HG03045 (cell line): ENCODE data around the gene CDHR3.
A peak's percentile ranks its signal among the peaks of the same experiment; 100 is the strongest.

ENCODE experiments used
- ATAC-seq: cut with Tn5 transposase; IDR thresholded peaks from one replicate; pipeline ENCODE4 v1.9.1; 2021; ENCODE audit warnings: mild to moderate bottlenecking, moderate library complexity; ENCODE audit not compliant: unreplicated experiment

Gene CDHR3

GRCh38 chr7:106047818-106048705, 85.0 kb downstream of the CDHR3 start:
- no peak for ATAC-seq

GRCh38 chr7:106048706-106049020, 85.6 kb downstream of the CDHR3 start:
- ATAC-seq = no peak

- ATAC-seq = no peak
Measured at GRCh38 chr7:106049139-106049752, 86.2 kb downstream of the CDHR3 start.

GRCh38 chr7:106050002-106050745, 87.1 kb downstream of the CDHR3 start:
- no peak for ATAC-seq

DNA sequence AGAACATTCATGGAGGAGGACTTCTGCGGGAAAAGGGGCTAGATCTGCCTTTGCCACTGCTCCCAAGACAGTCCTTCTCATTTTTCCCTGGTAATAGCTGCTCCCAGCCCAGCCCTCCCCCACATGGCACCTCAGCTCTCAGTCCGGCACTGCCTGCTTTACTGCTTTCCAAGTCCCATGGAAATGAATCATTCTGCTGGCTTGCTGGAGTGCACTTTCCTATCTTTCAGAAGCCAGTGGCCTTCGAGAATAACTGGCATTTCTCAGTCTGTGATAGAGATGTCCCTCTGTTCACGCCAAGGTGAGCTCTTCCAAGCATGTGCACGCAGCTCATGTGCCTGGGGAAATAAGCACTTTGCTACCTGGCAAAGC, 87.7 kb downstream of the CDHR3 start:
- no peak for ATAC-seq

- ATAC-seq = no peak
Measured at GRCh38 chr7:106052681-106053080, 89.6 kb downstream of the CDHR3 start.

DNA sequence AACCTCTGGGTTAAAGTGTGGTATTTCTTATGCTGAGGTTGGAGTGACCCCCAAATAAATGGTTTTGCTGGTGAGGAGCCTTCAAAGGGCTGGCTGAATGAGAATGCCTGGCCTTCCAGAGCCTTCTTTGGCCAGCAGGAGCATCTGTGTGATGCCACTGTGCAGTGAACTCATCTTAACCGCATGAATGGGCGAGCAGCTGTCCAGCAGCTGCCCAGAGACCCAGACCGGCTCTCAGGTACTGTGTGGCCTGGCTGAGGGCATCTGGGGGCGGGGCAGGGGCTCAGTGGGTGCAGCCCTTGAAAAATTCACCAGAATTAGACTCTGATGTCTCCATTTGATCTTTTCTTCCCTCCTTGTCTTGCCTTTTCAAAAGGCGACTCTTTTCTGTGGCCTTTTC, 90.0 kb downstream of the CDHR3 start:
- ATAC-seq = no peak

GRCh38 chr7:106054156-106054910, 91.3 kb downstream of the CDHR3 start:
- ATAC-seq = no peak

- ATAC-seq = no peak
Measured at GRCh38 chr7:106054971-106055532, 92.0 kb downstream of the CDHR3 start.

- peak; percentile 52 for ATAC-seq
Measured at GRCh38 chr7:106056513-106057203, 93.6 kb downstream of the CDHR3 start.

- no peak for ATAC-seq
Measured at GRCh38 chr7:106057204-106057961, 94.3 kb downstream of the CDHR3 start.

DNA sequence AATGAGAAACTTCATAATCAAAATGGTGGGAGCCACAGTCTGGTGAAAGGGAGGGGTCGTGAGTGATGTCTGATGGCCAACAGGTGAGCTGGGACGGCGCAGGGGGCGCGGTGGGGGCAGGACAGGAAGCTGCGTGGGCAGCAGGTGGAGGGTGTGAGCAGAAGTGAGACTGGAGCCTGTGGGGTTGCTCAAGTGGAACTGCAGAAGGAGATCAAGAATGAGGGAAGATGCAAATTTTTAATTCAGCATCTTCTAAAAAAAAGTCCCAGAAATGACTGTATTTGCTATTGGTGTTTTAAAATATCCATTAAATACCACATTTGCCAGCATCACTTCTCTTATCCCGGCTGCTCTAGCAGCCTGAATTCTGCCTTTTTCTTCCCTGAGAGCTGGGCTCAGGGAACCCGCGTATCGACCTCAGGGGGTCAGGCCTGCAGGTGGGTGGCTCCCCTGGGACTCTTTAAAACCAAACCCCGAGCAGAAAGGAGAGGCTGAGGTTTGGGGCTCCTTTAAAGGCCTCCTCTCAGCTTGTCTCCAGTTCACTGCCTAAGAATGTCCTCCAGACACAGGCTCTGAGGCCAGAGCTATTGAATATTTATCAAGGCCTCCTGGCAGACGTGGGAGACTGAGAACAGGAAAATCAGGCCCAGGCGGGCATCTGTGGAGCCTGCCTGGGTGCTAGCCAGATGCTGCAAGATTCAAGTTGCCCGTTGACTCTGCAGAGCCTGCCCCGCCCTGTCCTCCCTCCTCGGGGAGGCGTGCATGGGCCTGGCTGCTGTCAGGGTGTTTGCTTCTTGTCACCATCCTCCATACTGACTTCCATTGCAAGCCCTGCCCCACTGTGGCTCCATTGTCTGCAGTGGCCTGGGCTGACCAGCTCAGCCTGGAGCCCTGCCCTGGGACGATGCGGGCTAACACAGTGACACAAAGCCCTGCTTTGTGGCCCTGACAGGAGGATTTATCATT, 95.2 kb downstream of the CDHR3 start:
- ATAC-seq = peak; percentile 56

DNA sequence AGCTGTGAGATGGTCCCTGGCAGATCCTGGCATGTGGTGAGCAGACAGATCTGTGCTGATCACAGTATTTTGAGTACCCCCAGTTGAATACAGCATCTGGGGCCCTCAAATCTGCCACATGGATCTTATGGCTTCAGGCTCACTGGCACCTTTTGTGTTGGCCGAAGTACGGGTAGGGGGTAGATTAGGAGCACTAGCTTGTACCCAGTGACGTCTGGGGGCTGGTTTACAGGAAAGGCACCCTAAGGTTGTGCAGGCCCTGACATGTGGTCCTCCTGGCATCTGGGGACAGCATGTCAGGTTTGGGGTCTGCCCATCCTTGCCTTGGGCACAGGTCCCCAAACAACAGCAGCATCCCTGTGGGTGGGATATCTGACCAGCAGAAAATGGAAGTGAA, 95.9 kb downstream of the CDHR3 start:
- no peak for ATAC-seq

DNA sequence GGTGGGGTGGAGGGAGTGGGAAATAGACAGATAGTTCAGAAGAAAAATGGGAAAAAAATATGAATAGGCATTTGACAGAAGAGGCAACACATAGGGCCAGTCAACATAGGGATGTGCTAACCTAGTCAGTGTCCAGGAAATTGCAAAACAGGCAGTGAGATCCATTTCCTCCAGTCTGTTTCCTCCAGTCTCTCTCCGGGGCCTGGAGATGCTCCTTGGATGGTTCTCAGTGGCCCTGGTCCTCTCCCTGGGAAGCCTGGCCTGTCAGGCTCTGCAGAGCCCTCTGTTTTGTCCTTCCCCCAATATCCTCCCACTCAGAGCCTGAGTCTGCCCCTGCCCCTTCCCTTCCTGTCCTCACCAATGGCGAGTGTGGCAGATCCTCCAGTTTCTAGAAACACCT, 96.5 kb downstream of the CDHR3 start:
- ATAC-seq = no peak

DNA sequence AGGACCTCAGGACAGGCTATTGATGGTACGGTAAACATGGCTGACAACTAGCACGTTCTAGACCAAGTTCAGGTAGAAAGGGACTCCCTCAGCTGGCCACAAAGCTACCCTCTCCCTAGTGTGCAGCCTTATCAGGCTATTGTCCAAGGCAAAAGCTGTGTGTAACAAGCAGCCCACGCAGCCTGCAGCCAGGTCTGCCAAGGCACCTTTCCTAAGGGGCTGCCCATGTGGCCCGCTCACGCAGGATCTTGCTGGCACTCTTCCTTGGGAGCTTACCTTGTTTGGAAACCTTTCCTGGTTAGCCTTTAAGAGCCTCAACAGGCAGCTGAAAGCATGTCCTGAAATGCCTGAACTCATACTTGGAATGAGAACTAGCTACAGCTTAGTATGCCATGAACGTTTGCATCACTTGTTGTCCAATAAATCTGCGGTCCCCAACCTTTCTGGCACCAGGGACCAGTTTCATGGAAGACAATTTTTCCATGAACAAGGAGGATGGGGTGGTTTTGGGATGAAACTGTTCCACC, 97.4 kb downstream of the CDHR3 start:
- ATAC-seq = no peak

- peak; percentile 32 for ATAC-seq
Measured at GRCh38 chr7:106061301-106061979, 98.4 kb downstream of the CDHR3 start.

DNA sequence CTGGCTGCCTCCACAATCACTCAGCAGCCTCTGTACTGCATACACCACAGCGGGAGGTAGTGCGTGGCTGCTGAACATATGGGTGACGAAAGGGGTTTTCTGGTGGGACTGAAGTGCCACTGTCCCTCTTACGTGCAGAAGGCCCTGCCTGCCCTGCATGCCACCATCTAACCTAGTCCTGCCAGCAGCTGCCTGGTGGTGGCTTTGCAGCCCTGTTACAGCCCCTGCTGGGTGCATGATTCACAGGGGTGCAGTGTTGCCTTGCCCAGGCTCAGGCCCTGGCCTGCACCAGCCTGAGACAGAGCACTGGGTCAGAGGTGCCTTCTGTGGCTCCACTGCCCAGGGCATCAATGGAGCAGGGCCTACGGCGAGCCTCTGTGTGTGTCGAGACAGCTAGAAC, 98.9 kb downstream of the CDHR3 start:
- no peak for ATAC-seq

DNA sequence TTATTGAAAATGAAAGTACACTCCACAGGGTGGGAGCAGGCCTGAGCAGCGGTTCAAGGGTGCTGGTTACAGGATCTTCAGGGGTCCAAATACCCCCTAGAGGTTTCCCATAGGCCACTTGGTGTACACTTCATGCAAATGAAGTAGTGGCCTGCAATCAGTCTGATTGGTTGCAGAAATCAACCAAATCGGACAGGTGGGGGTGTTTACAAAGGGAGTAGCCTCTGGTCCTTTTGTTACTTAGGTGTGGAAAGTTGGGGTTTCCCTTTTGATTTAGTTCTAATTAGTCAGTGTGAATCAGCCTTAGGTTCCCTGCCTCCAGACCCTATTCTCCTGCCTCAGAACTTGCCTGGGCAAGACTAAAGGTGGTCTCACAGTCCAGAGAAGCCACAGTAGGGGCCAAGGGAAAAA, 99.5 kb downstream of the CDHR3 start:
- no peak for ATAC-seq
